DMS153 (cell line): ENCODE measurements around the gene BTBD9.
"Not testable (repeated sequence)": the region's sequence is repeated elsewhere in the genome, so short reads cannot be mapped to it uniquely, and the experiment has no call there.

Experiments used
- DNase-seq: peaks from one replicate; lab custom pipeline; 2025; lab: John Stamatoyannopoulos, UW

Gene BTBD9

GRCh38 chr6:38429546-38429945, 210.2 kb downstream of the BTBD9 start:
- no peak for DNase-seq

- DNase-seq = no peak
Measured at GRCh38 chr6:38427492-38428210, 212.1 kb downstream of the BTBD9 start.

GRCh38 chr6:38425788-38426488, 213.8 kb downstream of the BTBD9 start:
- not testable (repeated sequence) for DNase-seq

GRCh38 chr6:38423746-38424145, 216.0 kb downstream of the BTBD9 start:
- no peak for DNase-seq

- DNase-seq = no peak
Measured at GRCh38 chr6:38420207-38420606, 219.5 kb downstream of the BTBD9 start.

GRCh38 chr6:38417521-38417920, 222.2 kb downstream of the BTBD9 start:
- no peak for DNase-seq

GRCh38 chr6:38415231-38416005, 224.3 kb downstream of the BTBD9 start:
- no peak for DNase-seq

- no peak for DNase-seq
Measured at GRCh38 chr6:38413102-38413800, 226.5 kb downstream of the BTBD9 start.

GRCh38 chr6:38407192-38407591, 232.5 kb downstream of the BTBD9 start:
- no peak for DNase-seq

- DNase-seq = no peak
Measured at GRCh38 chr6:38406096-38406495, 233.6 kb downstream of the BTBD9 start.

GRCh38 chr6:38404900-38405556, 234.7 kb downstream of the BTBD9 start:
- no peak for DNase-seq

- DNase-seq = no peak
Measured at GRCh38 chr6:38404355-38404754, 235.4 kb downstream of the BTBD9 start.

GRCh38 chr6:38403548-38403947, 236.2 kb downstream of the BTBD9 start:
- DNase-seq = no peak

GRCh38 chr6:38400764-38401163, 239.0 kb downstream of the BTBD9 start:
- no peak for DNase-seq

GRCh38 chr6:38400101-38400500, 239.6 kb downstream of the BTBD9 start:
- no peak for DNase-seq

GRCh38 chr6:38396209-38396608, 243.5 kb downstream of the BTBD9 start:
- DNase-seq = no peak

GRCh38 chr6:38393986-38394385, 245.7 kb downstream of the BTBD9 start:
- DNase-seq = no peak

GRCh38 chr6:38391626-38392579, 247.8 kb downstream of the BTBD9 start:
- DNase-seq = no peak

GRCh38 chr6:38391206-38391605, 248.5 kb downstream of the BTBD9 start:
- DNase-seq = no peak

GRCh38 chr6:38389875-38390274, 249.9 kb downstream of the BTBD9 start:
- no peak for DNase-seq

- no peak for DNase-seq
Measured at GRCh38 chr6:38387971-38388370, 251.8 kb downstream of the BTBD9 start.
